HG03139 (cell line): ENCODE results near the gene RGS13.
"Not testable (repeated sequence)": the region's sequence is repeated elsewhere in the genome, so short reads cannot be mapped to it uniquely, and the experiment has no call there.

Experiments used
- ATAC-seq: cut with Tn5 transposase; IDR thresholded peaks from one replicate; pipeline ENCODE4 v1.9.1; 2021; ENCODE audit not compliant: unreplicated experiment

The RGS13 gene

GRCh38 chr1:192675716-192676115 is 39.8 kb downstream of the RGS13 start:
- ATAC-seq, result no peak

DNA sequence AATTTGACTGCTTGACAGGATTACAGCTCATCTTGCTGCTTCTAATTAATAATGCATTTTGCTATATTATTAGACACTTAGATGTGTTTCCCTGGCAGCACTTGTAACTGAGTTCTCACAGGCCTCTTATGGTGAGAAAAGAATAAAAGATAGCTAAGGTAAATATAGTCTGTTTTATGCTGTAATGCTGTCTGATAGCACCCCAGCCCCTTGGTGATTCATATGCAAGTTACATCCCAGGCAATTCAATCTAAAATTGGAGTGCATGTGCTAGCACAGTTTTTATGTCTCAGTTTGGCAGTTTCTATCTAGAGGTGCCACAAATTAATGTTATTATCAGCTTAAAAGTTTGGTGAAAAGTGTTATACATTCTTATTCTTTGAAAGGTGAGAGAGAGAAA is 42.2 kb downstream of the RGS13 start:
- no peak for ATAC-seq

- no peak for ATAC-seq
These were observed 46.4 kb downstream of the RGS13 start for GRCh38 chr1:192682335-192682734.

- not testable (repeated sequence) for ATAC-seq
These were observed 47.1 kb downstream of the RGS13 start for GRCh38 chr1:192683081-192683480.

DNA sequence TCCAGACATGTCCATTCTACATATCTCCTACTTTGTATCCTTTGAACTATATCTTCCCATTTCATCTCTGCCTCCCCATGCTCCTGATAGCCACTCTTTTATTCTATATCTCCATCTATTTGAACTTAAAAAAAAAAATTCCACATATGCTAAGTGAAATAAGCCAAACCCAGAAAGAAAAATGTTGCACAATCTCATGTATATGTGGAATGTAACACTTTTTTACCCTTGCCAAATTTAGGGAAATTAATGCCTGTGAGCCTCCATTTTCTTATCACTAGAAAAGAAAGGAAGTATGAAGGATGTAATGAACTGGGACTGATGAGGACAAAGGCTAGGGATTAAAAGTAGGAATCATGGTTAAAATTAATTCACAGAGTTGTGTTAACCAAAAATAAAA is 53.5 kb downstream of the RGS13 start:
- no peak for ATAC-seq

- ATAC-seq, result no peak
These were observed 55.1 kb downstream of the RGS13 start for GRCh38 chr1:192691041-192691440.

DNA sequence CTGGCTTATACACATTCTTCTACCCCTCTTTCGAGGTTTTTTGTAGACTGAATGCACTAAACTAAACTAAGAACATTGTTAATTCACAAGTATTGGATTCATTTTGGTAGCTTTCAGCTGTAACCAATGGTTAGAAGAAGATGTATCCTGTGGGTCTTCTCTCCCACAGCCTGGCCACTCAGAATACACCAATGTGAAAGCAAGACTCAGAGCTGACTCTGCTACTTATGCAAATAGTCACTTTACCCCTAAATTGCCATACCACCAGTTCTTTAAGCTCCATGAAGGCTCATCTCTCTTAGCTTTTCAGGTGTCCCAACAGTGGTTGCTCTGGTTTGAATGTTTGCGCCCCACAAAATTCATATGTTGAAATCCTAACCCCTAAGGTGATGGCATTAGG is 60.1 kb downstream of the RGS13 start:
- no peak for ATAC-seq

- no peak for ATAC-seq
These were observed 61.8 kb downstream of the RGS13 start for GRCh38 chr1:192697771-192698170.

- ATAC-seq, result no peak
These were observed 62.8 kb downstream of the RGS13 start for GRCh38 chr1:192698731-192699130.

GRCh38 chr1:192700834-192701271 is 64.9 kb downstream of the RGS13 start:
- ATAC-seq, result no peak

- no peak for ATAC-seq
These were observed 66.4 kb downstream of the RGS13 start for GRCh38 chr1:192702212-192702902.

DNA sequence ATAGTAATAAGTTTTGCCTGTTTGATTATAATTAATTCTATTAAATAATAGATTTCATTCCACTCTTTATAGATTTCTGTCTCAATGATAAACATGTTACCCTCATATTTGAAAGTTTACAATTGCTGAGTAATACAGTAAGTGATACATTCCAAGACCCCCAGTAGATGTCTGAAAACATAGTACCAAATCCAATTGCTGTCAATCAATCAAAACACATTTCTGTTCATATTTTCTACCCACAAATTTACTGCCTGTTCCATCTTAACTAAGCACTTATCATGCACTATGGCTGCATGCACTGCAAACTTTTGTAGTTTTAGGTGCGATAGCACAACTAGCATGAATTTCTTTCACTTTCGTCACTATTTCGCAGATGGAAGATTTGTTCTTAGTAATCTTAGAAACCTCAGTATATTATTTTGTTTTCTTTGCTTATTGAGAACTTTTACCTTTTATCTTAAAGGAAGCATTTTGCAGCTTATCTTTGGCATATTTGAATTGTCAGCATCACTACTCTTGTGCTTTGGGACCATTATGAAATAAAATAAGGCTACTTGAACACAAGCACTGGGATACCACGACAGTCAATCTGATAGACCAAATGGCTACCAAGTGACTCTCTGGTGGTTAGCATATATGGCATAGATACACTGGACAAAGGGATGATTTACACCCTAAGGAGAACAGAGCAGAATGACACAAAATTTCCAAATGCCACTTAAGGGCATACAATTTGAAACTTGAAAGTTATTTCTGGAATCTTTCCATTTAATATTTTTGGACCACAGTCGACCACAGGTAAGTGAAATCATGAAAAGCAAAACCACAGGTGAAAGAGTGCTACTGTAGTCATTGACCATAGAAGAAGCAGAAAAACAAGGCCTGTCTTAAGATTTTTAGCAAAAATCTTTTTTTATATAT is 67.6 kb downstream of the RGS13 start:
- ATAC-seq, result peak; percentile 58

- ATAC-seq, result no peak
These were observed 69.6 kb downstream of the RGS13 start for GRCh38 chr1:192705510-192705909.

DNA sequence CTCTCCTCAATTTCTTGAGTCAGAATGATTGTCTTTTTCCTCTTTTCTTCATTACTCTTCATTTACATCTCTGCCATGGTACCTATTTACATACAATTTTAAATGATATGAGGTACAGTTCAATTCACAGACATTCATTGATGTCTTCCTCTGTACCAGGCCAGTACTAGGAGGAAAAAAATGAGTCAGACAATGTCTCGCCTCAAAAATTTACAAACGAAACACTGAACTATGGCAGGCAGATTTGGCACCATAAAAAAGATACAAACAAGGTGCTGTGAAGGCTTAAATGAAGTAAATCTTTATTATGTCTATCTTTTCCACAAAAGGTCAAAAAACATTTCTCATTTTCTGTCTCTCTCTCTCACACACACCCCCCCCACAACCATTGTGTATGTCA is 71.0 kb downstream of the RGS13 start:
- no peak for ATAC-seq

DNA sequence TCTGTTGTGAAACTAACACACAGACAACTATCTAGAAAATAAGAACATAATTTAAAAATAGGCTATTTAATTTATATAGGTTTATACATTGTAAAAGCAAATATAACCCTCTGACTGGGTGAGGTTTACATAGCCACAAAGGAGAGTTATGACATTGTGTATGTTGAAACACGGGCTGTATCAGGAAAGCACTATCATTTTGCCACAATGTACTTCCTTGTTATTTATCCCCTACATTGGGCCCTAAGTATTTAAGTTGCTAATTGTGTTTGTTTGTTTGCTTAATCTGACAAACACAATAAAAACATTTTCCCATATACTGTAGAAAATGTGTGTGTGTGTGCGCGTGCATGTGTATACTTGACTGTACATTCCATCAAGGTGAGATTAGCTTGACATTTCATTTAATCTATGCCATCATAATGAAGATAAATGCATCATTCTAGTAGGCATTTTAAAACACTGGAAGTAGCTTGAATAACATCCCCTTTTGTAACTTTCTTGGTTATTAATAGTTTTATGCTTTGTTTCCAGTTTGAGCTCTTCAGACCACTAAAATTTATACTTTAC is 72.1 kb downstream of the RGS13 start:
- ATAC-seq, result no peak

DNA sequence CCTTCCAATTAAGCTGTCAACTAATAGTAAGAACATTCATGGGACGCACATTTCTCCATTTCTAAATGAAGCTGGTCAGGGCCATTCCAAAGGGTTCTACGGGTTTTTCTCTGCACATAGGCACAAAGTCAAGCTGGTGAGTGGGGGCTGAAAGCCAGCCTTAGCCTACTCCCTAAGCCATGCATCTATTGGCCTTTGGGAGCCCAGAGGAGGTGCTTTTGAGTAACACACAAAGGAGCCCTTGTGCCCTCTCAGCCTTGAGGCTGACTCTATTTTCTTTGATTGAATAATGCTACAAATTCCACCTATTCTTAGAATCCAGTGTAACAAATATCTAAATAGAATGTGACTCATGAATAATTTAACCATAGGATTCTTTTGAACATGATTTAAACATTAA is 73.6 kb downstream of the RGS13 start:
- ATAC-seq, result no peak
